Vagina (tissue), 2 donors: ENCODE measurements around the gene TGFB2.

Experiments
- CTCF ChIP-seq, 3 experiments: fragments of 450-650 bp in 2 of 3; fragments of 200-600 bp in 1 of 3; sonication (generic) in 1 of 3; IDR thresholded peaks; one replicate each; pipeline ENCODE4 v1.5.1; 2017 to 2019; ENCODE audit warnings: antibody characterized with exemption in 3 of 3, mild to moderate bottlenecking in 2 of 3, moderate library complexity in 2 of 3
- POLR2A ChIP-seq, 2 donors: fragments of 450-650 bp; IDR thresholded peaks; one replicate each; pipeline ENCODE4 v1.6.1; 2017; ENCODE audit warnings: antibody characterized with exemption in 2 of 2, mild to moderate bottlenecking in 2 of 2, moderate library complexity in 2 of 2
- POLR2AphosphoS5 ChIP-seq, 2 donors: sonication (generic); formaldehyde crosslinking; IDR thresholded peaks; one replicate each; pipeline ENCODE4 v1.9.0; 2017; ENCODE audit warnings: antibody characterized with exemption in 2 of 2, mild to moderate bottlenecking in 2 of 2, low read depth in 1 of 2; ENCODE audit not compliant: insufficient read depth in 1 of 2

DNA sequence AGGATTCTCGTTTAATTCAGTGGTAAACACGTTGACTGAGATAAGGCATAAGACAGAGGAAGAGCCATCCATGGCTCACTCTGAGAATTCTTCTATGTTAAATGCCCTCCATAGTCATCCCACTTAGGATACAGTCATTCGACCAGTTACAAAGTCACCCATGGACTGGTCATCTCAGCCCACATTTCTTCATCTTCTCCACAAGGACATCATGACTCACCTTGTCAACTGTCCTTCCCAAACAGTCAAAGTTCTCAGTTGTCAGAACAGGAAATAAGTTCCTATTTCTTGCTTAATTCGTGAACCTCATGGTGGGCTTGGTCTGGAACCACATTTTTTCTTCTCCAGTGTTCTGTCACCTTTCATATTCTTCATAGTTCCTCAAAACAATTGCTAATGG, 133.2 kb downstream of the TGFB2 start:
- TF ChIP-seq CTCF (IDR thresholded peaks at IDR 0.05) (no peak), POLR2AphosphoS5 (IDR thresholded peaks at IDR 0.05; ENCODE audit: insufficient read depth in 1 of 2, low read depth in 1 of 2) (no peak), POLR2A (IDR thresholded peaks at IDR 0.05) (no peak)
